GM21390 (cell line): ENCODE data around the gene LINC01488.

ENCODE experiments used
- ATAC-seq: cut with Tn5 transposase; IDR thresholded peaks from one replicate; pipeline ENCODE4 v1.9.1; 2021; ENCODE audit not compliant: unreplicated experiment

Gene LINC01488

DNA sequence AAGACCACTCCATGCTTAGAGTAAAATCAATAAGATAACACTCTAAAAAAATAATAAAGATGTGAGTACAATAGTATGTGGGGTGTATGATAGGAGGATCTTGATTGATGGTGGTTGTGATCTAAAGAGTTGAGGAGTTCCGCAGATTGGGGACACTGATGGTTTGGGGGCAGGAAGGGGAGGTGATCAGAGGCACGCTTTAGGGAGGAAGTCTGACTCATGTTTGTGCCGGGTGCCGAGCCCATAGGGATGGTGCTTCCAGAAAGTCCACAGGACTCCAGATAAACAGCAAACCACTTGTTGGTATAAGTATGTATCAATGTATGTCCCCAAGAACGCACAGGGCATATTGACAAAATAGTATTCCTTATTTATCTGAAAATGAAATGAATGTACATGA lies 27.5 kb downstream of the LINC01488 start:
- ATAC-seq: no peak

DNA sequence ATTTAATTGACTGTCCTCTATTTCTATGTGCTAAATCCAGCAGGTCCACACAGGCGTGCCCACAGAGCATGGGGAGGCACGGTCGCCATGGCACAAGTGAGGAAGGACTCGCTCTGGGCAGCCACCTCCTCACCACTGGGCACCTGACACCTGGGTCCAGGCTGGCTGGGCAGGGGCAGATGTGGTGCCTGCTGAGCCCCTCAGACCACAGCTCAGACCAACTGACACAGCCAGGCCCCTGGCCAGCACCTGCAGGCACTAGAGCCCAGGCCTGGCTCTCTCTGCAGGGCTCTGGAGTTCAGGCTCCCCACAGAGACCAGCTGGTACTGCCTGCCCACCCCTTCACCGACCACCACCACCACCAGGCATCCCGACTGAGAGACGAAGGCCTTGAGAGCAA lies 27.9 kb downstream of the LINC01488 start:
- ATAC-seq: no peak

DNA sequence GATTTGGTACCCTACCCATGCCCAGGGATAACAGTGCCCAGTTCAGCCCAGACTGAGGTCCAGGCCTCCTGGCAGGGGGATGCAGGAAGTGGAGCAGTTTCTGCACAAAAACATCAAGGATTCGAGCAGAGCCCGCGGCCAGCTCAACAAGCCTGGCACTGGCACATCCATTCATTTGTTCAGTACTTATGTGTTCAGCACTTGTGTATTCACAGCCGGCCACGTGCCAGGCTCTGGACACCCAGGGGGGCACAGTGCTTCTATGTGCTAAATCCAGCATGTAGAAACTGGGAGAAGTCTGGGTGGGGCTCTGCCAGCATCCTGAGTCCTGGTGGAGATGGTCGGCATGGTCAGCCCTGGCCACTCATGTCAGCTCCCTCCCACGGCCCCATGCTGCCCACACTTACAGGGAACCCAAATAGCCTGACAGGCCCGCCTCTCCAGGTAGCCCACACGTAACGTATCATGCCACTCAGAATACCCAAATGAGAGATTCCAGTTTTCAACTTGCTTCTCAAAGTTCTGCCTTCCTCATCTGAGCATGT lies 28.5 kb downstream of the LINC01488 start:
- ATAC-seq: no peak

GRCh38 chr11:69510471-69511357 lies 29.3 kb downstream of the LINC01488 start:
- no peak for ATAC-seq

GRCh38 chr11:69511358-69512055 lies 30.0 kb downstream of the LINC01488 start:
- no peak for ATAC-seq

DNA sequence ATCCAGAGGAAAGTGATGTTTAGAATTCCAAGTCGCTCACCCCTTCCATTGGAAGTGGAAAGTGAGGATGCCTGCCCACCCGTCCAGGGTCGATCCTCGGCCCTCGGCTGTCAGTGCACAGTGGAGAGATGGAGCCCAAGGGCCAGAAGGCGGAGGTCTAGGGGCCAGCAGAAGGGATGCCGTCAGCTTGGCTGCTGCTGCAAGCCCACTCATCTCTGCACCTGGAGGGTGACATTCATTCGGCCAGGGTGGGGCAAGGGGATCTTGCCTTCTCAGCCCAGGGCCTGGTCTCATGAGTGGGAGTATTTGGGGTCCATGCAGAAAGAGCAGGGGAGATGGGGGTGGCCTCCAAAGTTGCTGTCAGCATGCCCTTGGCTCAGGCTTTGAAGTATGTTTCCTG lies 30.7 kb downstream of the LINC01488 start:
- ATAC-seq: no peak

GRCh38 chr11:69512790-69513189 lies 31.3 kb downstream of the LINC01488 start:
- no peak for ATAC-seq

GRCh38 chr11:69513196-69513595 lies 31.7 kb downstream of the LINC01488 start:
- no peak for ATAC-seq

DNA sequence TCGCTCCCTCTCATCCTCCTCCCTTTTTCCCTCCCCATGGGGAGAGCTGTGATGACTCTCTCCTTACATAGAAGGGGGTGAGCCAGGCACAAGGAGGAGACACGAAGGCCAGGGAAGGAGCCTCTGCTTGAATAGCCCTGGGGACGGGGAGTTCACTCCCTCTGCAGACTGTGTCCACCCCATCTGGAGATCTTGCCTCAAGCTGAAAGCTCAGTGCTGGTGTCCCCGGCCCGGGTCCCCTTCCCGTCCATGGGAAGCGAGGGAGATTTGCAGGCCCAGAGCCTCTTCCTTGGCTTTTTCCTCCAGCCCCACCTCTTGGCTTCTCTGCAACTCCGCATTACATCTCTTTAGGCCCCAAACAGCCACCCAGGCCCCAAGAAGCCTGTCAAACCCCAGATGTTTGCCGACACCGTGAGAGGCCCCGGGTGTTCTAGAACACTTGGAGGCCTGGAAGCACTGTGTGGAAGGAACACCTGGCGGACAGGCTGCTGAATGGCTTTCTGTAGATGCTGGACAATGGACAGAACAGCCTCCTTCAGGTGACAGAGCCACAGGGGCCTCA lies 32.3 kb downstream of the LINC01488 start:
- no peak for ATAC-seq

- no peak for ATAC-seq
These were observed 33.3 kb downstream of the LINC01488 start for GRCh38 chr11:69514771-69515170.

DNA sequence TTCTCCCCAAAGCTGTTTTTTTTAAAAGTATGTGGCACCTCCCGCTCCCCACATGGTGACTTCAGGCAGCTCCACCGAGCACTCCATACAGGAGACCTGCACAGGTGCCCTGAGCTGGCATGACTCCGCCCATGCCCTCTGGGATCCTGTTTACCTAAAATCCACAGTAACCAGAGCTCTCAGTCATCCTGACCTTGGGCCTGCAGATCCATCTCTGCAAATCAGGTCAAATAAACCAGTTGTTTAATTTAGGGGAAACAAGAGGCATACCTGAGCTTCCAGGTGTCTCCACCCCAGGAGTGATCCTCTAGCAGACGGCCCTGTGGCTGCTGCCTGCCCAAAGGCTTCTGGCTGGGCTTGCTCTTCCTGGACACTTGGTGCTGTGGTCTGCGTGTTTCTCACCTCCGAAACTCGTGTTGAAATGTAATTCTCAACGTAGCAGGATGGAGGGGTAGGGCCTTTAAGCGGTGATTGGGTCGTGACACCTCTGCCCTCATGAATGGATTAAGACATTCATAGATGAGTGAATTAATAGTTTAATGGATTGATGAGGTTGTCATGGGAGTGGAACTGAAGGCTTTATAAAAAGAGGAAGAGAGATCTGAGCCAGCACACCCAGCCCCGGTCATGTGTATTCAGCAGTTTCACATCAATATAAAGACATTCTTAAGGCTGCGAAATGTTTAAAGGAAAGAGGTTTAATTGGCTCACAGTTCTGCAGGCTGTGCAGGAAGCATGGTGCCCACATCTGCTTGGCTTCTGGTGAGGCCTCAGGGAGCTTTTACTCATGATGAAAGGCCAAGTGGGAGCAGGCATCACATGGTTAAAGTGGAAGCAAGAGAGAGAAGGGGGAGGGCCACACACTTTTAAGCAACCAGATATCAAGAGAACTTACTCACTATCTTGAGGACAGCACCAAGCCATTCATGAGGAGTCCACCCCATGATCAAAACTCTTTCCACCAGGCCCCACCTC lies 34.1 kb downstream of the LINC01488 start:
- no peak for ATAC-seq

DNA sequence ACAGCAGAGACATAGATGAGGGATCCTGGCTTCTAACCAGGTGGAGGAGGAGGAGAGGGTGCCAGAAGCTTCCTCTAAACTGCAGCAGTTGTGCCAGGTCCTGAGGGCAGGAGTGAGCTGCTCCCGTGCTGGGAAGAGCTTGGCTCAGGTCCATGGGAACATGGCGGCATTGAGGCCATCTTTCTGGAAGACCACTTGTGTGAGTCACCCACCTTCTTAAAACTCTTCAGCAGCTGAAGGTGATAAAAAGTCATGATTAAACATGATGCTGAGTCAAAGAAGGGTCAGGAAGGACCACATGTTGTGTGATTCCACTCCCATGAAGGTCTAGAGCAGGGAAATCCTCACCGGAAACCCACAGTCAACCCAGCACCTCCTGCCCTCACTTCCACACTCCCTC lies 35.1 kb downstream of the LINC01488 start:
- ATAC-seq: no peak

DNA sequence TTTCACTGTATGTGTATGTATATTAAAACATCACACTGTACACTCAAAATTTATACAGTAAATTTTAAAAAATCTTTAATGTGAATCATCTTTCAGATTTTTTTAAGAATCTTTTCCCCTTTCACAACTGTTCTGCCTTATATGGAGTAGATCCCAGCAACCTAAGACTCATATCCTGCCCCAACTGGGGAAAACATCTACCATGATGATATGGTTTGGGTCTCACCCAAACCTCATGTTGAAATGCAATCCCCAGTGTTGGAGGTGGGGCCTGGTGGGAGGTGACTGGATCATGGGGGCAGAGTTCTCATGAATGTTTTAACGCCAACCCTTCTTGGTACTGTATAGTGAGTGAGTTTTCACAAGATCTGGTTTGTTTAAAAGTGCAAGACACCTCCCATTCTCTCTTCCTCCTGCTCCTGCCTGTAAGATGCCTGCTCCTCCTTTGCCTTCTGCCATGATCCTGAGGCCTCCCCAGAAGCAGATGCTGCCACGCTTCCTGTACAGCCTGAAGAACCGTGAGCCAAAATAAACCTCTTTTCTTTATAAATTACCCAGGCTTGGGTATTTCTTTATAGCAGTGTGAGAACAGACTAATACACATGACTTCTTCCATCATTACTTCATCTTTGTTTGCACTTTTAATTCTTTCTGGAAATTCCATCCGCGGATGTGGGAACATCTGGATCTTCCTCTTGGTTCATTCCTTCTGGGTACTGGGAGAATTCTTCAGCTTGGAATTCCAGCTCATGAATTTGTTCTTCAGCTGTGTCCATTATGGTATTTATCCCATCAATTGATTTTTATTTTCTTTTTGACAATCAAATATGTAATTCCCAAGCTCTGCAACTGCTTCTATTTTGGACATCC lies 36.9 kb downstream of the LINC01488 start:
- ATAC-seq: no peak

- no peak for ATAC-seq
These were observed 38.9 kb downstream of the LINC01488 start for GRCh38 chr11:69520186-69520916.

DNA sequence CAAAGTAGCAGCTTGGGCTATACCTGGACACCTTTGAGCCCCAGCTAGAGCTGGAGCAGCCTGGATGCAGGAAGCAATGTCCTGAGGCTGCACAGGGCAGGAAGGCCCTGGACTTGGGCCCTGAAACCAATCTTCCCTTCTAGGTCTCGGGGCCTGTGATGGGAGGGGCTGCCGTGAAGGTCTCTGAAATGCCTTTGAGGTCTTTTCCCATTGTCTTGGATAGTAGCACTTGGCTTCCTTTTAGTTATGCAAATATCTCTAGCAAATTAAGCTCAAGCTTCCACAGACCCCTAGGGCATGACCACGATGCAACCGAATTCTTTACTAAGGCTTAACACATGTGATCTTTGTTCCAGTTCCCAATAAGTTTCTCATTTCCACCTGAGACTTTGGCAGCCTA lies 40.0 kb downstream of the LINC01488 start:
- no peak for ATAC-seq

DNA sequence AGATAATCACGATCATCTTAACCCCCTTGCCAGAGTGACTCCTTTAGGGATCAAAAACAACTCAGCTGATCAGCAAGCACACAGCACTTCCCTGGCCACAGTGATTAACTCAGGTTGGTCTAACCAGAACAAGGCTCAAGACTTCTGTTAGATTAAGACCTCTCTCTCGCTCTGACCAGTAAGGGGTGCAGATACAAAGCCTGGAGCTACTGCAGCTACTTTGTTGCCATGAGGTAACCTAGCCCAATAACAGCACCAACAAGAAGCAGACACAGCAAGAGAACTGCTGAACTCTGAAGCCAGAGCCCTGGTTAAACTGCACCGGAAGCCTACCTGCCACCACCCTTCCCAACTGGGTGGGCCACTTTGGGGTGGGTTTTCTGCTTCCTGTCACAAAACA lies 42.0 kb downstream of the LINC01488 start:
- no peak for ATAC-seq

DNA sequence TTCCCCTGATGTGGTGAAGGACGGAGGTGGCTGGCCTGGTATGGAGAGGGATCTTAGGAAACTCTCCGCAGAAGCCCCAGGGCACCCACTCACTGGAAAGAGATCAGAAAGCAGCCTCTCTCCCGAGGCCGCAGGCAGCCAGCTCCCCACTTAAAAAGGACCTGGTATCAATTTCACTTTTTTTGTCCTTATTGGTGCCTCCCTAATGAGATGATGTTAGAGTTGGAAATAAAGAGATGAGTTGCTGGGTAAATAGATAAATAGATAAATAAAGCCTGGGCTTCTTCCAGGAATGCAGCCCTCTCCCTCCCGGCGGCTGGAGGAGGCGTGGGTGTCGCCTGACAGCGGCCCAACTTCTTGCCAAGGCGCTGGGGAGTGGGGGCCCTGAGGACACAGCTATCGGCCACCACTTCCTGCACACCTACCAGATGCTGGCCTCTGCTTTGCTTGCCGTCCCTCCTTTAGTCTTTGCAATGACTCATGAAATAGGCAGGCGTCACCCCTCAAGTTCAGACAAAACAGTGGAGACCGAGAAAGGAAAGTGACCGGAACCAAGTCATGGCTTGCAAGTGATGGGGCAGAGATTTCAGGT lies 42.9 kb downstream of the LINC01488 start:
- no peak for ATAC-seq

- no peak for ATAC-seq
These were observed 43.5 kb downstream of the LINC01488 start for GRCh38 chr11:69524991-69525411.
